ENCODE results near the gene TRIM72. TPM values are rescaled to one million over a fixed set of nuclear protein-coding genes. Genes with fewer than 3 reads are reported as not detected.

Gene TRIM72
- total RNA-seq, 6 experiments from 2014 or later: 0.05 TPM; not detected in 5

DNA sequence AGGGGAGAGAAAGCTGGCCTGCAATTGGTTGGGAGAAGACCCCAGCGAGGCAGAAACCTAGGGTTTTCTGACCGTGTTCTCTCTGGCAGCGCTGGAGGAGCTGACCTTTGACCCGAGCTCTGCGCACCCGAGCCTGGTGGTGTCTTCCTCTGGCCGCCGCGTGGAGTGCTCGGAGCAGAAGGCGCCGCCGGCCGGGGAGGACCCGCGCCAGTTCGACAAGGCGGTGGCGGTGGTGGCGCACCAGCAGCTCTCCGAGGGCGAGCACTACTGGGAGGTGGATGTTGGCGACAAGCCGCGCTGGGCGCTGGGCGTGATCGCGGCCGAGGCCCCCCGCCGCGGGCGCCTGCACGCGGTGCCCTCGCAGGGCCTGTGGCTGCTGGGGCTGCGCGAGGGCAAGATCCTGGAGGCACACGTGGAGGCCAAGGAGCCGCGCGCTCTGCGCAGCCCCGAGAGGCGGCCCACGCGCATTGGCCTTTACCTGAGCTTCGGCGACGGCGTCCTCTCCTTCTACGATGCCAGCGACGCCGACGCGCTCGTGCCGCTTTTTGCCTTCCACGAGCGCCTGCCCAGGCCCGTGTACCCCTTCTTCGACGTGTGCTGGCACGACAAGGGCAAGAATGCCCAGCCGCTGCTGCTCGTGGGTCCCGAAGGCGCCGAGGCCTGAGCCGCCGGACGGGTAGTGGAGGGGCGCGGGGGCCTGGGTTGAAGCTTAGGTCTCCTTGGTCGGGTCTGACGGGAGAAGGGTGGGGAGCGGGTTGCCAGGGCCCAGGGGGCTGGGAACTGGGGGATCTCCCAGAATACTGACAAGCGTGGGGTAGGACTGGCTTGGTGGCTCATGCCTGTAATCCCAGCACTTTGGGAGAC is 10.4 kb downstream of the TRIM72 start:
- Mint-ChIP-seq H3K4me3 (no peak overlapping the region), H3K27me3 (ENCODE audit: insufficient read depth) (peaks cover 25% of the 10 kb centered on the region), H3K9me3 (no peaks in the 10 kb centered on the region), H3K4me1 (ENCODE audit: low read depth) (peaks cover 5% of the 10 kb centered on the region; the same call in 1 of the 2 replicates), H3K36me3 (ENCODE audit: low read depth) (no peaks in the 10 kb centered on the region), H3K27ac (no peak overlapping the region)
- DNase-seq: no peak
- TF ChIP-seq, protein P1, sequence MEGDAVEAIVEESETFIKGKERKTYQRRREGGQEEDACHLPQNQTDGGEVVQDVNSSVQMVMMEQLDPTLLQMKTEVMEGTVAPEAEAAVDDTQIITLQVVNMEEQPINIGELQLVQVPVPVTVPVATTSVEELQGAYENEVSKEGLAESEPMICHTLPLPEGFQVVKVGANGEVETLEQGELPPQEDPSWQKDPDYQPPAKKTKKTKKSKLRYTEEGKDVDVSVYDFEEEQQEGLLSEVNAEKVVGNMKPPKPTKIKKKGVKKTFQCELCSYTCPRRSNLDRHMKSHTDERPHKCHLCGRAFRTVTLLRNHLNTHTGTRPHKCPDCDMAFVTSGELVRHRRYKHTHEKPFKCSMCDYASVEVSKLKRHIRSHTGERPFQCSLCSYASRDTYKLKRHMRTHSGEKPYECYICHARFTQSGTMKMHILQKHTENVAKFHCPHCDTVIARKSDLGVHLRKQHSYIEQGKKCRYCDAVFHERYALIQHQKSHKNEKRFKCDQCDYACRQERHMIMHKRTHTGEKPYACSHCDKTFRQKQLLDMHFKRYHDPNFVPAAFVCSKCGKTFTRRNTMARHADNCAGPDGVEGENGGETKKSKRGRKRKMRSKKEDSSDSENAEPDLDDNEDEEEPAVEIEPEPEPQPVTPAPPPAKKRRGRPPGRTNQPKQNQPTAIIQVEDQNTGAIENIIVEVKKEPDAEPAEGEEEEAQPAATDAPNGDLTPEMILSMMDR (IDR thresholded peaks at IDR 0.05): no peak

DNA sequence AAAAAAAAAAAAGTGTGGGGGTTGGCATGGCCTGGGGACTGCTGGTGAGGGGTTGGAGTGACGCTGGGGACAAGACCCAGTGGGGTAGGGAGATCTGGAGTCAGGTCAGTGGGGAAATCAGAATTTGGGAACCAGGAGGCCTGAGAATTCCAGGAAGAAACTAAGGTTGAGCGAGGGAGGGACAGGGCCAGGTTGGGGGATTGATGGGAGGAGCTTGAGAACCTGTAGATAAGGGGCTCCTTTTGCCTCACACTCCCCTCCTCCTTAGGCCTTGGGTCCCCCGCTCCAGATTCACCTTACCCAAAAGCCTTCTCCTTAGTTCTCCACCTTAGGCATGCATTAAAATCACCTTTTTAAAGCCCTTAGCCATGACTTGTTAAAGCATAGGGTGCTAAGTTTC is 11.3 kb downstream of the TRIM72 start:
- Mint-ChIP-seq H3K36me3 (ENCODE audit: low read depth) (no peaks in the 10 kb centered on the region), H3K9me3 (no peaks in the 10 kb centered on the region), H3K27me3 (ENCODE audit: insufficient read depth) (peaks cover 25% of the 10 kb centered on the region), H3K4me1 (ENCODE audit: low read depth) (peaks cover 5% of the 10 kb centered on the region; the same call in 1 of the 2 replicates), H3K4me3 (no peak overlapping the region), H3K27ac (no peak overlapping the region)
- TF ChIP-seq, protein P1 (IDR thresholded peaks at IDR 0.05): no peak
- DNase-seq: no peak

DNA sequence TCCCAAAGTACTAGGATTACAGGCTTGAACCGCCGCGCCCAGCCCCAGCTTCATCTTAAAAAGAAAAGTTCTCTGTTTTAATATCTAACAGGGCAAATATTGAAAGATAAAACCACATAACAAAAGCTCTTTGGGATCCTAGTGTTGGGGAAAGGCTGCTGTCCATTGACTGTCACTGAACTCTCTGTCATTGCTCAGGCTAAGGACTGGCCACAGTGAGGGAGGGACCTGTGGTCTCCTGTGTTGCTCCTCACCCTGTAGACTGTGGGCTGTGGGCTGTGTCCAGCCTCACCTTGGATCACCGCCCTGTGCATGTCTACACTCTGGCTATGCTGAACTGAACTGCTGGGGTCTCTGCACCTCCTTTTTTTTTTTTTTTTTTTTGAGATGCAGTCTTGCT is 14.3 kb downstream of the TRIM72 start:
- TF ChIP-seq, protein P1 (IDR thresholded peaks at IDR 0.05): no peak
- H3K36me3 Mint-ChIP-seq (ENCODE audit: low read depth): no peaks in the 10 kb centered on the region
- H3K4me1 Mint-ChIP-seq (ENCODE audit: low read depth): peaks cover 5% of the 10 kb centered on the region; the same call in 1 of the 2 replicates
- H3K27ac Mint-ChIP-seq: no peak overlapping the region
- no peak for DNase-seq
- no peak overlapping the region for H3K4me3 Mint-ChIP-seq
- no peaks in the 10 kb centered on the region for H3K9me3 Mint-ChIP-seq
- peaks cover 18% of the 10 kb centered on the region for H3K27me3 Mint-ChIP-seq (ENCODE audit: insufficient read depth)

DNA sequence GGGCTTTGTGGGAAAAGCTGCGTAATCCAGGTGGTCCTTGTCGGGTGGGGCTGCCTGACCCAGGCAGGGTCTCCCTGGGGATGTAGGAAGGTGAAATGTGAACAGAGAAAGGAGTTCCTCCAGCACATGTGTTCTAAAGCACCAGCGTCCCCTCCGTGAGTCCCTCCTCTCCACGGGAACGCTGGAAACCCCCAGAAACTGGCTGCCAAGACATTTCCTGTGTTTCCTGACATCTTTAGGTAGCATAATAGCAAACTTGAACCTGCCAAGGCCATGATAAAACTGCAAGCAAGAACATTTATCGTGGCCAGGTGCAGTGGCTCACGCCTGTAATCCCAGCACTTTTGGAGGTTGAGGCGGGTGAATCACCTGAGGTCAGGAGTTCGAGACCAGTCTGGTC is 15.6 kb downstream of the TRIM72 start:
- H3K27ac Mint-ChIP-seq: no peak overlapping the region
- no peaks in the 10 kb centered on the region for H3K36me3 Mint-ChIP-seq (ENCODE audit: low read depth)
- no peak for DNase-seq
- H3K9me3 Mint-ChIP-seq: no peaks in the 10 kb centered on the region; the same call in 1 of the 2 replicates
- H3K4me3 Mint-ChIP-seq: no peak overlapping the region
- H3K4me1 Mint-ChIP-seq (ENCODE audit: low read depth): peaks cover 5% of the 10 kb centered on the region; the same call in 1 of the 2 replicates
- TF ChIP-seq, protein P1 (IDR thresholded peaks at IDR 0.05): no peak
- H3K27me3 Mint-ChIP-seq (ENCODE audit: insufficient read depth): peaks cover 18% of the 10 kb centered on the region

DNA sequence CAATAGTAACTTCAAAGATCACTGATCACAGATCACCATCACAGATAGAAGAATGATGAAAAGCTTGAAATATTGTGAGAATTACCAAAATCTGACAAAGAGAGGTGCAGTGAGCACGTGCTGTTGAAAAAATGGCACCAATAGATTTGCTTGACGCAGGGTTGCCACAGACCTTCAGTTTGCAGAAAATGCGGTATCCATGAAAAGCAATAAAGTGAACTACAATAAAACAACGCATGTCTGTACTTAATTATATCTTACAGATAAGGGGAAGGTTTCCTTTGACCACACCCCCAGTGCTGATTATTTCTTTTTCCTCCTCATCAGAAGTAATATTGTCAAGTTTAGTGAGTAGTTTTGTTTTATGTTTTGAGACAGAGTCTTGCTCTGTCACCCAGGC is 24.1 kb downstream of the TRIM72 start:
- no peak overlapping the region for H3K4me3 Mint-ChIP-seq
- H3K9me3 Mint-ChIP-seq: no peaks in the 10 kb centered on the region; the same call in 1 of the 2 replicates
- H3K27me3 Mint-ChIP-seq (ENCODE audit: insufficient read depth): peaks cover 29% of the 10 kb centered on the region
- no peak for DNase-seq
- no peak overlapping the region for H3K27ac Mint-ChIP-seq
- TF ChIP-seq, protein P1 (IDR thresholded peaks at IDR 0.05): no peak
- H3K36me3 Mint-ChIP-seq (ENCODE audit: low read depth): no peaks in the 10 kb centered on the region
- H3K4me1 Mint-ChIP-seq (ENCODE audit: low read depth): no peaks in the 10 kb centered on the region
